ENCODE measurements around the gene CACHD1.

DNA sequence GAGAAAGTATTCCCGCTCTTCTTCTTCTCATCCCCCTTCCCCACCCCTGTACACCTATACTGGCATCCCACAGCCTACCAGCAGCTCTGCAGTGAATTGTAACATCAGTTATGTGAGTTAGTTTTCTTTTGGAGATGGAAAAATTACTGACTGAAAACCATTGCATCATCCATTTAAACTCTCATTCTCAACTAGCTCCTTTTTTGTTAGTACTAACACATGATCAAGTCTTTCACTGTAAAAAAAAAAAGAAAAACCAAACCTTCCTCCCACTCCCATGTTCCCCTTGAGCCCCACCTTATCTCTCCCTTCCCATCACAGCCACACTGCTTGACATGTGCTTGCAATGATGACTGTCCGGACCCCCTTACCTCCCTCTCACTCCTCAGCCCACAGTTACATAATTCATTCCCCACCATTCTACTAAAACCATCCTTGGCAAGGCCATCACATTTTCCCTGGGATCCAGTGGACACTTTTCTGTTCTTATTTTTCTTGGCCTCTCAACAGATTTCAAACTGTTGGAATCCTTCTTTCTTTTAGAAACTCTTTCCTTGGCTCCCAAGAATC lies 251.7 kb downstream of the CACHD1 start:
- TF ChIP-seq EZH2 (IDR thresholded peaks at IDR 0.05; ENCODE audit: borderline replicate concordance, insufficient read depth, low read length, poor library complexity, severe bottlenecking) (no peak), POLR2AphosphoS5 (IDR thresholded peaks at IDR 0.05) (no peak), RAD21 (conservative IDR thresholded peaks at IDR 0.05) (no peak), MXI1 (conservative IDR thresholded peaks at IDR 0.05; ENCODE audit: poor library complexity, severe bottlenecking) (no peak)
- TF ChIP-seq, protein P1, sequence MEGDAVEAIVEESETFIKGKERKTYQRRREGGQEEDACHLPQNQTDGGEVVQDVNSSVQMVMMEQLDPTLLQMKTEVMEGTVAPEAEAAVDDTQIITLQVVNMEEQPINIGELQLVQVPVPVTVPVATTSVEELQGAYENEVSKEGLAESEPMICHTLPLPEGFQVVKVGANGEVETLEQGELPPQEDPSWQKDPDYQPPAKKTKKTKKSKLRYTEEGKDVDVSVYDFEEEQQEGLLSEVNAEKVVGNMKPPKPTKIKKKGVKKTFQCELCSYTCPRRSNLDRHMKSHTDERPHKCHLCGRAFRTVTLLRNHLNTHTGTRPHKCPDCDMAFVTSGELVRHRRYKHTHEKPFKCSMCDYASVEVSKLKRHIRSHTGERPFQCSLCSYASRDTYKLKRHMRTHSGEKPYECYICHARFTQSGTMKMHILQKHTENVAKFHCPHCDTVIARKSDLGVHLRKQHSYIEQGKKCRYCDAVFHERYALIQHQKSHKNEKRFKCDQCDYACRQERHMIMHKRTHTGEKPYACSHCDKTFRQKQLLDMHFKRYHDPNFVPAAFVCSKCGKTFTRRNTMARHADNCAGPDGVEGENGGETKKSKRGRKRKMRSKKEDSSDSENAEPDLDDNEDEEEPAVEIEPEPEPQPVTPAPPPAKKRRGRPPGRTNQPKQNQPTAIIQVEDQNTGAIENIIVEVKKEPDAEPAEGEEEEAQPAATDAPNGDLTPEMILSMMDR (IDR thresholded peaks at IDR 0.05; ENCODE audit: poor library complexity, severe bottlenecking): no peak
- TF ChIP-seq, protein P2, sequence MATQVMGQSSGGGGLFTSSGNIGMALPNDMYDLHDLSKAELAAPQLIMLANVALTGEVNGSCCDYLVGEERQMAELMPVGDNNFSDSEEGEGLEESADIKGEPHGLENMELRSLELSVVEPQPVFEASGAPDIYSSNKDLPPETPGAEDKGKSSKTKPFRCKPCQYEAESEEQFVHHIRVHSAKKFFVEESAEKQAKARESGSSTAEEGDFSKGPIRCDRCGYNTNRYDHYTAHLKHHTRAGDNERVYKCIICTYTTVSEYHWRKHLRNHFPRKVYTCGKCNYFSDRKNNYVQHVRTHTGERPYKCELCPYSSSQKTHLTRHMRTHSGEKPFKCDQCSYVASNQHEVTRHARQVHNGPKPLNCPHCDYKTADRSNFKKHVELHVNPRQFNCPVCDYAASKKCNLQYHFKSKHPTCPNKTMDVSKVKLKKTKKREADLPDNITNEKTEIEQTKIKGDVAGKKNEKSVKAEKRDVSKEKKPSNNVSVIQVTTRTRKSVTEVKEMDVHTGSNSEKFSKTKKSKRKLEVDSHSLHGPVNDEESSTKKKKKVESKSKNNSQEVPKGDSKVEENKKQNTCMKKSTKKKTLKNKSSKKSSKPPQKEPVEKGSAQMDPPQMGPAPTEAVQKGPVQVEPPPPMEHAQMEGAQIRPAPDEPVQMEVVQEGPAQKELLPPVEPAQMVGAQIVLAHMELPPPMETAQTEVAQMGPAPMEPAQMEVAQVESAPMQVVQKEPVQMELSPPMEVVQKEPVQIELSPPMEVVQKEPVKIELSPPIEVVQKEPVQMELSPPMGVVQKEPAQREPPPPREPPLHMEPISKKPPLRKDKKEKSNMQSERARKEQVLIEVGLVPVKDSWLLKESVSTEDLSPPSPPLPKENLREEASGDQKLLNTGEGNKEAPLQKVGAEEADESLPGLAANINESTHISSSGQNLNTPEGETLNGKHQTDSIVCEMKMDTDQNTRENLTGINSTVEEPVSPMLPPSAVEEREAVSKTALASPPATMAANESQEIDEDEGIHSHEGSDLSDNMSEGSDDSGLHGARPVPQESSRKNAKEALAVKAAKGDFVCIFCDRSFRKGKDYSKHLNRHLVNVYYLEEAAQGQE (IDR thresholded peaks at IDR 0.05; ENCODE audit: borderline replicate concordance): no peak

All from neural cell (in vitro differentiated cells).